Vagina (tissue), 2 donors: ENCODE measurements around the gene BIRC6.

Experiments used
- CTCF ChIP-seq, 3 experiments: fragments of 450-650 bp in 2 of 3; fragments of 200-600 bp in 1 of 3; sonication (generic) in 1 of 3; IDR thresholded peaks; one replicate each; pipeline ENCODE4 v1.5.1; 2017 to 2019; ENCODE audit warnings: antibody characterized with exemption in 3 of 3, mild to moderate bottlenecking in 2 of 3, moderate library complexity in 2 of 3
- POLR2A ChIP-seq, 2 donors: fragments of 450-650 bp; IDR thresholded peaks; one replicate each; pipeline ENCODE4 v1.6.1; 2017; ENCODE audit warnings: antibody characterized with exemption in 2 of 2, mild to moderate bottlenecking in 2 of 2, moderate library complexity in 2 of 2

GRCh38 chr2:32559136-32559535 lies 202.3 kb downstream of the BIRC6 start:
- TF ChIP-seq CTCF (IDR thresholded peaks at IDR 0.05), result no peak
- TF ChIP-seq POLR2A (IDR thresholded peaks at IDR 0.05), result no peak
